NCI-H1694 treated with DMSO at 0.1 percent for 48 hours (cell line): ENCODE results near the gene ZCCHC3.
"Not testable (repeated sequence)": the region's sequence is repeated elsewhere in the genome, so short reads cannot be mapped to it uniquely, and the experiment has no call there.

ENCODE experiments used
- DNase-seq: peaks from one replicate; lab custom pipeline; 2025; lab: John Stamatoyannopoulos, UW

The ZCCHC3 gene, protein sequence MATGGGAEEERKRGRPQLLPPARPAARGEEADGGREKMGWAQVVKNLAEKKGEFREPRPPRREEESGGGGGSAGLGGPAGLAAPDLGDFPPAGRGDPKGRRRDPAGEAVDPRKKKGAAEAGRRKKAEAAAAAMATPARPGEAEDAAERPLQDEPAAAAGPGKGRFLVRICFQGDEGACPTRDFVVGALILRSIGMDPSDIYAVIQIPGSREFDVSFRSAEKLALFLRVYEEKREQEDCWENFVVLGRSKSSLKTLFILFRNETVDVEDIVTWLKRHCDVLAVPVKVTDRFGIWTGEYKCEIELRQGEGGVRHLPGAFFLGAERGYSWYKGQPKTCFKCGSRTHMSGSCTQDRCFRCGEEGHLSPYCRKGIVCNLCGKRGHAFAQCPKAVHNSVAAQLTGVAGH

GRCh38 chr20:297098-297924 is at the start of gene ZCCHC3:
Gene ZCCHC3 (plus strand): TSS chr20:297570. CDS start chr20:297587, 17 bp downstream.
- peak; percentile 77 for DNase-seq

- DNase-seq = no peak
Observed at GRCh38 chr20:251354-251753, 46.0 kb upstream of the ZCCHC3 start.

- DNase-seq = no peak
Observed at GRCh38 chr20:252801-253200, 44.6 kb upstream of the ZCCHC3 start.

DNA sequence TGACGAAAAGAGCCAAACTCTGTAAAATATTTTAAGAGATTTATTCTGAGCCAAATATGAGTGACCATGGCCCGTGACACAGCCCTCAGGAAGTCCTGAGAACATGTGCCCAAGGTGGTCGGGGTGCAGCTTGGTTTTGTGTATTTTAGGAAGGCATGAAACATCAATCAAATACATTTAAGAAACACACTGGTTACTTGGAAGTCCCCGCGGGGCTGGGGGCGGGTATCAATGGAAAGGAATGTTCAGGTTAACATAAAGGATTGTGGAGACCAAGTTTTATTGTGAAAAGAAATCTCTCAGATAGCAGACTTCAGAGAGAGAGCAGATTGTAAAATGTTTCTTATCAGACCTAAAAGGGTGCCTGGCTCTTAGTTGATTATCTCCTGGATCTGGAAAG is 43.9 kb upstream of the ZCCHC3 start:
- DNase-seq = not testable (repeated sequence)

DNA sequence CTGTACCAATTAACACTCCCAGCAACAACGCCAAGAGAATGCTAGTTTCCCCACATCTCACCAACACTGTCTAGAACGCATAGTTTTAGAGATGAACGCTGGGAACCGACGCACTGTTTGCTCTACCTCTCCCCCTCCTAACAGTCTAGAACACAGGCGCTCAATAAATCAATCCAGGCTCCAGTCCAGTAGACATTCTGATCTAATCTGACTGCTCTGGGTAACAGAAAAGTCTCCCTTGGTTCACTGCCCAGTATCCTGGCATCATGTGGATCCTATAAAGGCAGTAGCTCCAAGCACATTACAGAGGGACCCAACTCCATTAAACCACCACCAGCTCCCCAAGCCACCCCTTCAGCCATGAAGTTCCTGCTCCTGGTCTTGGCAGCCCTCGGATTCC is 40.0 kb upstream of the ZCCHC3 start, which contains the start of gene DEFB132:
Gene DEFB132 (plus strand): TSS at position 306 of the 400 bp plus-strand sequence. CDS start 55 bp downstream, at position 361.
- DNase-seq = no peak

DNA sequence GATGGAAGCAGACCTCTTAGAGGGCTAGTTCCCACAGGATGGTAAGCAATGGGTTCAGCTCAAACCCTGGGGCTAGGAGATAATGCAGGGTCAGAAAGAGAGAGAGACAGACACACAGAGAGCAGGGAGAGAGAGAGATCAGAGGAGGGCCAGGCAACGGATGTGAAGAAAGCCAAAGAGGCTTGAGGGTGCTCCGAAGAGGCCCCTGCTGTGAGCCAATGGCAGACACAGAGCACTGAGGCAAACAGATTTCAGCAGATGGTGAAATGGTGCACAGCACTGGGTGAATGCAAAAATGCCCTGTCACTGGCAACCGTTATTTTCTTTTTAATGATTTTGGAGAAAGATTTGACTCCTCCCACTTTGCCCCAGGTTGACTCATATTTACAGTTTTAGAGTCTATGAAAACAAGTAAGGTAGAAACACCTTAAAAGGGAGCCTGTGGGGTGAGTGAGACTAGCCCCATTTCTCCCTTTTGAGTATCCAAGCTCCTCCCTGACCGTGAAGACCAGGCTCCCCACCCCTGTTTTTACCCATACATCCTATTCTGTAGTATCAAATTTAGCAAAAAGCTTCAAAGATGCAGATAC is 39.0 kb upstream of the ZCCHC3 start:
- DNase-seq = no peak

DNA sequence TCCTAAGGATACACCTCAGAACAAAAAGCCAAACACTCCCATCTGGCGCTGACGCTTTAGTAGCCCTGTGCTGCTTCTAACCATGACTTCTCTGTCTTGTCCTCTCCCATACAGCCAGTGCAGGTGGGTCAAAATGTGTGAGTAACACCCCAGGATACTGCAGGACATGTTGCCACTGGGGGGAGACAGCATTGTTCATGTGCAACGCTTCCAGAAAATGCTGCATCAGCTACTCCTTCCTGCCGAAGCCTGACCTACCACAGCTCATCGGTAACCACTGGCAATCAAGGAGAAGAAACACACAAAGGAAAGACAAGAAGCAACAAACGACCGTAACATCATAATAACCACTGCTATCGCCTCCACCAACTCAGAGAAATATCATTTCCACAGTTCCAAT is 38.4 kb upstream of the ZCCHC3 start:
- DNase-seq = no peak

GRCh38 chr20:259981-260380 is 37.4 kb upstream of the ZCCHC3 start:
- no peak for DNase-seq

DNA sequence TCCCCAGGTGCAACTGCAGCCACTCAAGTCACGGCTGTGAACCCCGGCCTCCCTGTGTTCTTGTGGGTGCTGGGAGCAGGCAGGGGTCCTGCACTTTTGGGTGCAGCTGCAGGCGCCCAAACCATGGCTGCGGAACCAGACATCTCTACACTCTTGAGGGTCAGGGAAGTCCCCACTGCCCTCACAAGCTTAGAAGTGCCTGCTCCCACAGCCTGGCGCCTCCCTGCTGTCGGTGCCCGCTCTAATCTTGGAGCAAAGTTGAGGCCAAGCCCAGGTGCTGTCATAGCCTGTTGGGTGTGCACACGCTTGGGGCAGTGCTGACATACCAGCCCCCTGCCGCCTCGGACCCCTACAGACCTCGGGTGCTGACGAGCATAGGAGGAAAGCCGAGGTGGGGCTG is 33.7 kb upstream of the ZCCHC3 start:
- no peak for DNase-seq

GRCh38 chr20:266596-267562 is 30.5 kb upstream of the ZCCHC3 start:
- peak; percentile 43 for DNase-seq

DNA sequence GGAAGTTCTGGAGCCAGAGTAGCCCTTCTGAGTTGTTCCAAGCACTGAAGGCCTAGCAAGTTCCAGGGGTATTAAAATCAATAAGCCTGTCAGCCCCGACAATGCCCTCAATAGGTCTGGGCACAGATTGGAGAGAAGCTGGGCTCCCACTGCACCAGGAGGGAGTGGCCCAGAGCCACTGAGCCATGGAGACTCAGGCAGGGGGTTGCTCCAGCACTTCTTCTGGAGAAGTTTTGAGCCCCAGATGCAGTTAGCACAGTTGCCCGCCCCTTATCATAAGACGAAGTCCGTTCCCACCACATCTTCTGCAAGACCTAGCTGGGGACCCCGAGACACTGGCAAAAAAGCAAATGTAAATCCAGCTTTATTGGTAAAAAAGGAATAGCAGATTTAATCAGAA is 26.9 kb upstream of the ZCCHC3 start:
- no peak for DNase-seq

- no peak for DNase-seq
Observed at GRCh38 chr20:271069-271468, 26.3 kb upstream of the ZCCHC3 start.

DNA sequence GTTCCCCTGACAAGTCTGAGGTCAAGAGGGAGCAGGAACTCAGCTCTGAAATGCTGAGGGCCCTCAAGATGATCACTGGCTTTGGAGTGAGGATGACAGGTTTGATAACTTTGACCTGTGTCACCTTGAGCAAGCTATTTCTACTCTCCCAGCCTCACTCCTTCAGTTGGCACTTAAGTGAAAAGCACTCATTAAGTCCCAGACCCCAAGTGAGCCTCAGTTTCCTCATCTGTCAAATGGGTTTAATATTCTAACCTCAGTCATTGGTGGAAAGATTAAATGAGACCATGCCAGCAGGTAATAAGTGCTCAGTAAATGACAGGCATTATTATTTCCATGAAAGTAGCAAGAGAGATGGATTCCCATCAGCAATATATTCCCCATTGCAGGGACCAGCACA is 25.8 kb upstream of the ZCCHC3 start:
- no peak for DNase-seq

GRCh38 chr20:272718-273117 is 24.7 kb upstream of the ZCCHC3 start:
- no peak for DNase-seq

DNA sequence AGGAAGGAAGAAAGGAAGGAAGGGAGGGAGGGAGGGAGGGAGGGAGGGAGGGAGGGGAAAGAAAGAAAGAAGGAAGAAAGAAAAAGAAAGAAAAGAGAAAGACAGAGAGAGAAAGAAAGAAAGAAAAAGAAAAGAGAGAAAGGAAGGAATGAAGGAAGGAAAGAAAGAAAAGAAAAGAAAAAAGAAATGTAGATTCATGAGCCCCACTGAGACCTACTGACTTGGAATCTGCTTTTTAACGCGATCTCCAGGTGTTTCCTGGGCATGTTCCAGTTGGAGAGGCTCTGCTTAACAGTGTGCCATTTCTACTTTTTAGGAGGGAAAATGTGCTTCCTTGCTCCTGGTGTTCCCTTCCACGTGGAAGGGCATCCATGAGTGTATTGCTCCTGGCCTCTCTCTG is 23.5 kb upstream of the ZCCHC3 start:
- no peak for DNase-seq

DNA sequence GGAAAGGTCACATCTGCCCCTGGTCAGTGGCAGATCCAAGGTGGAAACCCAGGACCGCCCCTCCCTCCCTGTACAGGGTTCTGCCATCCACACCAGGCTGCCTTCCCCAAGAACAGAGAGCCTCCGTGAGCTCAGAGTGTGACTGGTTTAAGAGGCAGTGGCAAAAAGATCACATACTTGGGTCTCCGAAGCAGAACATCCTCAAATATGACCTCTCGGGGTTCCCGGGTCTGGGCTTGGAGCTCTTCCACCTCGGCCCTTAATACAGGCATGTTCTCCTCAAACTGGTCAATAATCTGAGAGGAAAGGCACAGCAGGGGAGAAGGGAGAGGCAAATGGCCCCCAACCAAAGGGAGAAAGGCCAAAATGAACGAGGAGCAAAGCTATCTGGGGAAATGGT is 21.6 kb upstream of the ZCCHC3 start:
- DNase-seq = no peak

DNA sequence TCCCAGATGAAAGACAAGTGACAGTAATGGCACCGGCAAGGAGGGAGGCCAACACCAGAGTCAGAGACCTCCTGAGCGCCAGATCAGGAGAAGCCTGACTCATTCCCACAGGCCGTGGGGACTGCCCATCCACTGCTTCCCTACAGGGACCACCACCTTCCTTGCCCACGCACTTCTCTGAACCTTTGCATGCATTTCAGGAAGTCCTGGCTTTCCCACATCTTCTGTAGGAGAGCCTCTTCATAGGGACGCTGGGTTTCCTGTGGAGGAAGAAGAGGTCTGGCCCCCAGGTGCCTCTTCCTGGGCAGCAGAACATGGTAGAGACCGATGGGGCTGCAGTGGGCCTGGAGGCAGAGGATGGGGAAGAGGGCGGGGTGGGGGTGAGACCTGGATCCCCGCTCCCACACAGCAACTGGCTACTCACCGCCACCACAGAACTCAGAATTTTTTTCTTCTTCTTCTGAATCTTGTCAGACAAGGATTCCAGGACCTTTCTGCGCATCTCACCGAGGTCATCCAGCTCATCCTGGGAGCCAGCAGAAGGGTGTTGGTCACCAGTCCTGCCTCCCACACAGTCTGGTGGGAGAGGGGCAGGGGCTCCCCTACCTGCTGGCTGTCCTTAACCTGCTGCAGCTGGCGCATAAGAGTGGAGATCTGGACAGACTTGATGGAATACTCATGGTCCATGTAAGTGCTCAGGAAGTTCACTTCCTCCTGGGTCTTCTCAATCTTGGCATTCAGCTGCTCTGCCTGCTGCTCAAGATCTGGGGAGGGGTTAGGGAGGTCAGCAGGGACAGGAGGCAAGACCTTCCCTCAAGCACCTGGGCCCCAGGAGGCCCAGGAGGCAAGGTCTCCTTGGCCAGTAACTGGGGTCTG is 20.5 kb upstream of the ZCCHC3 start:
- DNase-seq = no peak

DNA sequence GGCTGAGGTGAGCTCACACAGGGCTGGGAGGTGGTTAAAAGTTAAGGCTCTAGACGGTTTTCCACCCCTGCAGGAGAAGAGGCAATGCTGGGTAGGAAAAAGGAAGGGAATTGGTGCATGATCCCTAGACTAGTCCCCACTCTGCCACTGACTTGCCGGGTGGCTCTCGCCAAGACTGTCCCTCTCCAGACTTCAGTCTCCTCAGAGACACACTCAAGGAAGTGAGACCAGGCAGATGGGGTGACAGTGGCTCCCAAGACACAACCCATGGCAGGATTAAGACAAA is 19.9 kb upstream of the ZCCHC3 start:
- no peak for DNase-seq

GRCh38 chr20:278181-278580 is 19.2 kb upstream of the ZCCHC3 start:
- DNase-seq = no peak

GRCh38 chr20:278607-279571 is 18.5 kb upstream of the ZCCHC3 start:
- no peak for DNase-seq
